Measurements from ENCODE around the gene RNF150.
A peak's percentile ranks its signal among the peaks of the same experiment; 100 is the strongest.

Gene RNF150

DNA sequence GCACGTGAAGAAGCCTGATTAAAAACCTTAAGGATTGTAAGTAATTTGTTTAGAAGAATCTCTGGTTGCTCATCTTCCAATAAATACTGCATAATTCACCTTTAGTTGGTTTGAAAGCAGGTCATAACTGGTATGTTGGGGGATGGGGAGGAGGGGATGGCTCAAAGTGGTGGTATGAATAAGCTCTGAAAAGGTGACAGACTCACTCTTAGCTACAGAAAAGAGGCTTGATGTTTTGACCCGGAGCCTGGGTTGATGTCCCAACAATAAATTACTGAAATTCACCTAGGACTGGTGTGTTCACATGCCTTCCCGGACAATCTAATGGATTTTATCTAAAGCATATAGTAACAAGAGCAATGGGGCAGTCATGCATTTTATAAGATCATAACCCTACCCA, 245.2 kb downstream of the RNF150 start:
- no peaks in the 10 kb centered on the region for H3K79me2 ChIP-seq (ENCODE audit: low read length)
- H3K36me3 ChIP-seq (replicated peaks; ENCODE audit: low read depth, low read length), result no peaks in the 10 kb centered on the region
- H2AFZ ChIP-seq (ENCODE audit: low read depth, low read length), result no peak overlapping the region
- no peak overlapping the region for H3K4me3 ChIP-seq (ENCODE audit: low read length)
- H3K4me2 ChIP-seq (ENCODE audit: low read length), result no peak overlapping the region
- H3K9ac ChIP-seq (ENCODE audit: low read length), result no peak overlapping the region
- no peaks in the 10 kb centered on the region for H4K20me1 ChIP-seq (ENCODE audit: insufficient read depth, low read length)
- peaks cover 47% of the 10 kb centered on the region for H3K27me3 ChIP-seq (ENCODE audit: low read depth, low read length)
- TF ChIP-seq EZH2phosphoT487 (IDR thresholded peaks at IDR 0.05; ENCODE audit: low read depth), result no peak
- TF ChIP-seq, protein P1, sequence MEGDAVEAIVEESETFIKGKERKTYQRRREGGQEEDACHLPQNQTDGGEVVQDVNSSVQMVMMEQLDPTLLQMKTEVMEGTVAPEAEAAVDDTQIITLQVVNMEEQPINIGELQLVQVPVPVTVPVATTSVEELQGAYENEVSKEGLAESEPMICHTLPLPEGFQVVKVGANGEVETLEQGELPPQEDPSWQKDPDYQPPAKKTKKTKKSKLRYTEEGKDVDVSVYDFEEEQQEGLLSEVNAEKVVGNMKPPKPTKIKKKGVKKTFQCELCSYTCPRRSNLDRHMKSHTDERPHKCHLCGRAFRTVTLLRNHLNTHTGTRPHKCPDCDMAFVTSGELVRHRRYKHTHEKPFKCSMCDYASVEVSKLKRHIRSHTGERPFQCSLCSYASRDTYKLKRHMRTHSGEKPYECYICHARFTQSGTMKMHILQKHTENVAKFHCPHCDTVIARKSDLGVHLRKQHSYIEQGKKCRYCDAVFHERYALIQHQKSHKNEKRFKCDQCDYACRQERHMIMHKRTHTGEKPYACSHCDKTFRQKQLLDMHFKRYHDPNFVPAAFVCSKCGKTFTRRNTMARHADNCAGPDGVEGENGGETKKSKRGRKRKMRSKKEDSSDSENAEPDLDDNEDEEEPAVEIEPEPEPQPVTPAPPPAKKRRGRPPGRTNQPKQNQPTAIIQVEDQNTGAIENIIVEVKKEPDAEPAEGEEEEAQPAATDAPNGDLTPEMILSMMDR (IDR thresholded peaks at IDR 0.05; ENCODE audit: low read depth, low read length), result no peak
- peaks cover 8% of the 10 kb centered on the region for H3K4me1 ChIP-seq (ENCODE audit: low read length)
- H3K27ac ChIP-seq (ENCODE audit: low read length), result no peak overlapping the region
- H3K9me3 ChIP-seq (ENCODE audit: insufficient read depth, low read length), result peaks cover 6% of the 10 kb centered on the region; the same call in 1 of the 2 replicates

DNA sequence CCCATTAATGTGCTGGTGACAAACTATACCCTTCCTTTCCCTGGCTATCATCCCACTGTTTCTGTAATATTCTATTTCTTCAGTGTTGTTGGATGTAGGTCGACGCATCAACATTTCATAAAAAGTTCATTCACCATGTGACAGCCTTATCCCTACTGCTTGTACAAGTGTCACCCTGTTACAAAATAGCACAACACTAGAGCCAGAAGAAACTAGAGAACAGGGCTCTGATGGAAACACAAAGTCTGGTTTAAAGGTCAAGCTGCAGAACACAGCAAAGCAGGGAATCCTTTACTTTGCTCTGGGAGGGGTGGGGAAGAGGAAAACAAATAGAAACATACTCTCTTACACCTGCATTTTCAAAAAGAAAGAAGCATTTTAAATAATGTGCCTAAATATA, 245.8 kb downstream of the RNF150 start:
- no peak overlapping the region for H3K4me3 ChIP-seq (ENCODE audit: low read length)
- no peak for TF ChIP-seq EZH2phosphoT487 (IDR thresholded peaks at IDR 0.05; ENCODE audit: low read depth)
- TF ChIP-seq, protein P1 (IDR thresholded peaks at IDR 0.05; ENCODE audit: low read depth, low read length), result no peak
- no peak overlapping the region for H3K27ac ChIP-seq (ENCODE audit: low read length)
- no peak overlapping the region for H3K9ac ChIP-seq (ENCODE audit: low read length)
- no peaks in the 10 kb centered on the region for H3K36me3 ChIP-seq (replicated peaks; ENCODE audit: low read depth, low read length)
- H3K4me2 ChIP-seq (ENCODE audit: low read length), result no peak overlapping the region
- H3K27me3 ChIP-seq (ENCODE audit: low read depth, low read length), result peaks cover 43% of the 10 kb centered on the region
- H3K4me1 ChIP-seq (ENCODE audit: low read length), result peaks cover 8% of the 10 kb centered on the region
- H3K79me2 ChIP-seq (ENCODE audit: low read length), result no peaks in the 10 kb centered on the region
- no peak overlapping the region for H2AFZ ChIP-seq (ENCODE audit: low read depth, low read length)
- no peaks in the 10 kb centered on the region for H4K20me1 ChIP-seq (ENCODE audit: insufficient read depth, low read length)
- peaks cover 6% of the 10 kb centered on the region; the same call in 1 of the 2 replicates for H3K9me3 ChIP-seq (ENCODE audit: insufficient read depth, low read length)

DNA sequence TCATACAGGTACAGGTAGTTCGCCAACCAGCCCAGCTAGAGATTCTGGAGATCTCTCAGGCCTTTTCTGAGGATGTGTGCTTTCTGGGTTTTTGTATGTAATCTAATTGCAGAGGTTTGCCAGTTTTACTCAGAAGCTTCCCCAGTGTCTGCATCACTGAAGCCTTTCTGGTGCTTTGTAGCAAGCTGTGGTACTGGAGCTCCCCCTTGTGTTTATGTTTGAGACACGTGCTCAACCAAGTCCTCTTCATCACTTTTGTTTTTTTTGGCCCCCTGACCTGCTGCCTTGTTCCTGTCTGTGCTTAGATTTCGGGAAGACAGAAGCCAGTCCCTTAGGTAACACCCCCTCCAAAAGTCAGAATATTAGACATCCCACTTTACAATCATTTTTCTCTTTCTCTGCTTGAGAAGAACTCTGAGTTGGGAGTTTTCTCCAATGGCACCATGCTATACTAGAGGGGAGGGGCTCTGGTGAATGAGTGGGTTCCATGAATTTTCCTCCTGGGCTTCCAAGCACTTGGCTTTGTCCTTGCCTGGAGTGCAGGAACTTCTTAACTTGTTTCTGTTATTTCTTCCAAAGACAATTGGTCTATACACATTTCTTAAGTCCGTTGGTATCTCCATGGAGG, 248.7 kb downstream of the RNF150 start:
- H3K4me1 ChIP-seq (ENCODE audit: low read length), result peaks cover 8% of the 10 kb centered on the region
- H3K27ac ChIP-seq (ENCODE audit: low read length), result no peak overlapping the region
- H3K79me2 ChIP-seq (ENCODE audit: low read length), result no peaks in the 10 kb centered on the region
- H4K20me1 ChIP-seq (ENCODE audit: insufficient read depth, low read length), result no peaks in the 10 kb centered on the region
- H3K9ac ChIP-seq (ENCODE audit: low read length), result no peak overlapping the region
- peak overlapping the region; percentile 49 for H3K4me3 ChIP-seq (ENCODE audit: low read length)
- TF ChIP-seq, protein P1 (IDR thresholded peaks at IDR 0.05; ENCODE audit: low read depth, low read length), result peak; percentile 99
- TF ChIP-seq EZH2phosphoT487 (IDR thresholded peaks at IDR 0.05; ENCODE audit: low read depth), result no peak
- H2AFZ ChIP-seq (ENCODE audit: low read depth, low read length), result peak overlapping the region; percentile 93
- peaks cover 6% of the 10 kb centered on the region; the same call in 1 of the 2 replicates for H3K9me3 ChIP-seq (ENCODE audit: insufficient read depth, low read length)
- H3K27me3 ChIP-seq (ENCODE audit: low read depth, low read length), result peaks cover 22% of the 10 kb centered on the region
- peak overlapping the region; percentile 72 for H3K4me2 ChIP-seq (ENCODE audit: low read length)
- no peaks in the 10 kb centered on the region for H3K36me3 ChIP-seq (replicated peaks; ENCODE audit: low read depth, low read length)

DNA sequence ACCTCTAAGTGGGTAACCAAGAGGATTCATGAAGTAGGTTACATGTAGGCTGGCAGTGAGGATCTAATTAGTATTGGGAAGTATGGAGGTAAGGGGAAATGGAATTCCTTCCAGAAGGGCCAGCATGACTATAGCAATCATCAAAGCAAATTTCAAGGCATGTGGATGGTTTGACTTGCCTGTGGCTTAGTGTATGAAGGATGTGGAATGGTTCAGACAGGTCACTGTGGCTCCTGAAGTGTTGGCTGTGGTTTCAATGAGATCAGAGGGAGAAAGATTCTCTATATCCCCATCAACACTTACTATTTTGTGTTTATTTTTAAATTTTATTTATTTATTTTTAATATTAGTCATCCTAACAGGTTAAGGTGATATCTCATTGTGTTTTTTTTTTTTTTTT, 255.5 kb downstream of the RNF150 start:
- Histone ChIP-seq H3K9me3 (ENCODE audit: insufficient read depth, low read length) (no peaks in the 10 kb centered on the region), H3K27me3 (ENCODE audit: low read depth, low read length) (no peaks in the 10 kb centered on the region), H2AFZ (ENCODE audit: low read depth, low read length) (no peak overlapping the region), H3K4me1 (ENCODE audit: low read length) (no peaks in the 10 kb centered on the region; the same call in 1 of the 2 replicates), H3K4me3 (ENCODE audit: low read length) (no peak overlapping the region), H3K4me2 (ENCODE audit: low read length) (no peak overlapping the region), H4K20me1 (ENCODE audit: insufficient read depth, low read length) (no peaks in the 10 kb centered on the region), H3K27ac (ENCODE audit: low read length) (no peak overlapping the region), H3K36me3 (replicated peaks; ENCODE audit: low read depth, low read length) (no peaks in the 10 kb centered on the region), H3K9ac (ENCODE audit: low read length) (no peak overlapping the region), H3K79me2 (ENCODE audit: low read length) (no peaks in the 10 kb centered on the region)
- TF ChIP-seq EZH2phosphoT487 (IDR thresholded peaks at IDR 0.05; ENCODE audit: low read depth), result no peak

Data from OCI-LY3 (cell line).